Peyer's patch (tissue), 4 donors: ENCODE measurements around the gene DRICH1. TPM values are rescaled to one million over a fixed set of nuclear protein-coding genes. Genes with fewer than 3 reads are reported as not detected.
"Not testable (repeated sequence)": the region's sequence is repeated elsewhere in the genome, so short reads cannot be mapped to it uniquely, and the experiment has no call there.

ENCODE experiments used
- DNase-seq, 3 donors: peaks; one replicate each; pipeline ENCODE4 v3.0.0-alpha.2; 2017 to 2019
- H3K27ac ChIP-seq, 4 donors: fragments of 200-600 bp; sonication (generic); one replicate each; pipeline ENCODE4 v1.5.1; 2016 to 2019
- H3K27me3 ChIP-seq, 2 donors: fragments of 200-600 bp; sonication (generic); one replicate each; pipeline ENCODE4 v1.5.1; 2019
- H3K36me3 ChIP-seq, 3 donors: fragments of 200-600 bp; sonication (generic); one replicate each; pipeline ENCODE4 v1.5.1; 2016 to 2019
- H3K4me1 ChIP-seq, 4 donors: fragments of 200-600 bp; sonication (generic); one replicate each; pipeline ENCODE4 v1.5.1; 2016 to 2019
- H3K4me3 ChIP-seq, 4 donors: fragments of 200-600 bp; sonication (generic); 1 replicate in 3 of 4; 2 replicates in 1 of 4; pipeline ENCODE4 v1.5.1; 2016 to 2019; ENCODE audit warnings: mild to moderate bottlenecking in 1 of 4
- H3K9me3 ChIP-seq, 4 donors: fragments of 200-600 bp; sonication (generic); one replicate each; pipeline ENCODE4 v1.5.1; 2016 to 2019; ENCODE audit warnings: mild to moderate bottlenecking in 1 of 4
- CTCF ChIP-seq, 6 experiments: fragments of 450-650 bp in 4 of 6; fragments of 200-600 bp in 2 of 6; sonication (generic) in 1 of 6; IDR thresholded peaks; one replicate each; pipeline ENCODE4 v1.5.1; 2017 to 2019; ENCODE audit warnings: antibody characterized with exemption in 6 of 6, mild to moderate bottlenecking in 3 of 6, moderate library complexity in 1 of 6
- POLR2A ChIP-seq, 2 donors: fragments of 450-650 bp; IDR thresholded peaks; one replicate each; pipeline ENCODE4 v1.5.1; 2017; ENCODE audit warnings: antibody characterized with exemption in 2 of 2, mild to moderate bottlenecking in 2 of 2, moderate library complexity in 2 of 2
- total RNA-seq, 4 donors: library from RNA; depleted of rRNA; stranded (reverse); fragments of >200 nt; gene quantifications; one replicate each; pipeline ENCODE4 v1.1.0, GENCODE V29; 2016

DRICH1 gene
- total RNA-seq, 4 donors from 2014 or later, result 0.67 to 1.1 TPM; not detected in 2

DNA sequence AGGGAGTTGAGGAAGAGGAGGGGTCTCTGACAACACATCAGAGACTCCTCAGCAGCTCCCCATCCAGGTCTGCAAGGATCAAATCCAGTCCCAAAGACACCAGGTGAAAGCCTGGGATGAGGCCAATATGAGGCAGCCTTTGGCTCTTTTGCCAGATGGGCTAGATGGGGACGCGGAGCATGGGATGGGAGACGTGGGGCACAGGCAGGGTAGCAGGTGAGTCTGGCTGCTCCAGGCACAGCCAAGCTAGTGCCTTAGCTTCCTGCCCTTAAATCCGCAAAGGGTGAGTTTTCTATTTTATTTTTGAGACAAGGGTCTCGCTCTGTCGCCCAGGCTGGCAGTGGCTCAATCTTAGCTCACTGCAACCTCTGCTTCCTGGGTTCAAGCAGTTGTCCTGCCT is 19.6 kb upstream of the DRICH1 start:
- Histone ChIP-seq H3K27me3 (no peaks in the 10 kb centered on the region), H3K9me3 (no peaks in the 10 kb centered on the region), H3K4me1 (no peaks in the 10 kb centered on the region), H3K27ac (no peak overlapping the region), H3K4me3 (no peak overlapping the region), H3K36me3 (peaks cover 0 to 6% (median 0%) of the 10 kb centered on the region in 3 donors)
- TF ChIP-seq CTCF (IDR thresholded peaks at IDR 0.05) (no peak), POLR2A (IDR thresholded peaks at IDR 0.05) (no peak)
- DNase-seq, result no peak

DNA sequence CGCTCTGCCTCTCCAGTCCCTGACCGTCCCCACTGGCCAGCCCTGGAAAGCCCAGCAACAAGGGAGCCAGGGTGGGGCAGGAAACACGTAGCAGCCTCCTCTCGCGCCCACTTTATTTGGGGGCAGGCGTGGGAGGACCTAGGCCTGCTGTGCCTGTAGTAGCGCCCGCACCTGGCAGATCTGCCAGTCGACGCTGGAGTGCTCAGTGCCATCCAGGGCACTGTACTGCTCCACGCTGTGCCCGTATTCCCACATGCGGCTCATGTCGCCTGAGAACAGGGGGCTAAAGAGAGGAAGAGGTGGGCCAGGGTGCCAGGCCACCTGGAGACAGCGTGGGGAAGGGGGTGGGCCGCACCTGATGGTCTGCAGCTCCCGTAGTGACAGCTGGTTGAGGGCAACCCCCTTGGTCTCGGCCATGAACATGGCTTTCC is 17.0 kb upstream of the DRICH1 start:
- Histone ChIP-seq H3K4me1 (no peaks in the 10 kb centered on the region), H3K36me3 (peaks cover 0 to 6% (median 0%) of the 10 kb centered on the region in 3 donors), H3K27me3 (no peaks in the 10 kb centered on the region), H3K27ac (no peak overlapping the region), H3K9me3 (no peaks in the 10 kb centered on the region), H3K4me3 (no peak overlapping the region)
- no peak for TF ChIP-seq CTCF (IDR thresholded peaks at IDR 0.05)
- no peak for TF ChIP-seq POLR2A (IDR thresholded peaks at IDR 0.05)
- no peak for DNase-seq

GRCh38 chr22:23646526-23646925 is 14.4 kb upstream of the DRICH1 start:
- H3K36me3 ChIP-seq, H3K9me3 ChIP-seq, H3K27me3 ChIP-seq, H3K4me3 ChIP-seq, H3K4me1 ChIP-seq, H3K27ac ChIP-seq: not testable (repeated sequence)
- DNase-seq, result peak in 1 of 3 donors; percentile 10

DNA sequence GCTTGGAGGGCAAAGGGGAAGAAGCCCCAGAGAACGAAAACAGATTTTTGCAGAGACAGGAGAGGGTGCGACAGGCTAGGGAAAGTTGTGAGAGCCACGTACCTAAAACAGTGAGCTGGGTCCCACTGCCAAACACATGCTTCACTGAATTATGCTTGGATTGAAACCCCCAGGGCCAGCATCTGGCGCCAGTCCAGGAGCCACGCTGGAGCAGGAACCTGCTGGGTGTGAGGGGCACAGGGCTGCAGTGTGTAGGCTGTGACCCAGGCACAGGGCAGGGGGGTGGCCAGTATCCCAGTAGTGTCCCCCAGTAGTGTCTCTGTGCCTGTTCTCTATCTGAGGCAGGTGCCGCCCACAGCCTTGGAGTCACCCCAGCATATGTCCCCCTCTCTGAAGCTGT is 8.1 kb upstream of the DRICH1 start:
- H3K36me3 ChIP-seq, H3K4me1 ChIP-seq, H3K4me3 ChIP-seq, H3K27ac ChIP-seq, DNase-seq, H3K9me3 ChIP-seq, H3K27me3 ChIP-seq: not testable (repeated sequence)

DNA sequence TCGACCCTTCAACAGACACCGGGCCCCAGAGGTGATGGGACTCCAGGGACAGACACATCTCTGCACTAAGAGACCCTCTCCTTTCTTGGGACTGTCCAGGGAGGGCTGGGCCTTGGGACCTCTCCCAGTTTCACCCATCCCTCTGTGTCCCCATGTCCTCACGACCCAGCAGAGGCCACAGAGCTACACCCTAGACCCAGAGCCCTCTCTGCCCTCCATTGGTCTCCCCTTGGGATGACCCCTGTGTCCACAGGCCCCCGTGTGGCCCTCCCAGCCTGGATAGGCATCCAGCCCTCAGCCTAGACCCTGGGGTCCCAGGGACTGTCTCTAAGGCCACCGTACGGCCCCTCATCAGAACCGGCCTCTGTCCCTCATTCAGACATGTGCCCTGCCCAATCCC is 7.5 kb upstream of the DRICH1 start:
- no peaks in the 10 kb centered on the region for H3K36me3 ChIP-seq
- no peak overlapping the region for H3K4me3 ChIP-seq
- no peaks in the 10 kb centered on the region for H3K4me1 ChIP-seq
- TF ChIP-seq CTCF (IDR thresholded peaks at IDR 0.05) (no peak), POLR2A (IDR thresholded peaks at IDR 0.05) (no peak)
- H3K27ac ChIP-seq, result no peak overlapping the region
- DNase-seq, result no peak
- no peaks in the 10 kb centered on the region for H3K27me3 ChIP-seq
- no peaks in the 10 kb centered on the region for H3K9me3 ChIP-seq

- H3K4me3 ChIP-seq, result no peak overlapping the region
- TF ChIP-seq POLR2A (IDR thresholded peaks at IDR 0.05) (no peak), CTCF (IDR thresholded peaks at IDR 0.05) (no peak)
- no peaks in the 10 kb centered on the region for H3K36me3 ChIP-seq
- no peaks in the 10 kb centered on the region for H3K9me3 ChIP-seq
- DNase-seq, result no peak
- no peak overlapping the region for H3K27ac ChIP-seq
- H3K27me3 ChIP-seq, result no peaks in the 10 kb centered on the region
- no peaks in the 10 kb centered on the region for H3K4me1 ChIP-seq
Observed at GRCh38 chr22:23638611-23639010, 6.5 kb upstream of the DRICH1 start.

- DNase-seq, H3K36me3 ChIP-seq, H3K4me1 ChIP-seq, H3K4me3 ChIP-seq, H3K9me3 ChIP-seq, H3K27ac ChIP-seq, H3K27me3 ChIP-seq: not testable (repeated sequence)
Observed at GRCh38 chr22:23635291-23635690, 3.2 kb upstream of the DRICH1 start.

- not testable (repeated sequence) for H3K9me3 ChIP-seq, H3K27me3 ChIP-seq, DNase-seq, H3K27ac ChIP-seq, H3K4me1 ChIP-seq, H3K4me3 ChIP-seq, H3K36me3 ChIP-seq
Observed at GRCh38 chr22:23628056-23628743, 3.9 kb downstream of the DRICH1 start.
